GM18517 (cell line): Measurements from ENCODE around the gene EIF4H.
"Not testable (repeated sequence)": the region's sequence is repeated elsewhere in the genome, so short reads cannot be mapped to it uniquely, and the experiment has no call there.

Experiments
- ATAC-seq: cut with Tn5 transposase; IDR thresholded peaks from one replicate; pipeline ENCODE4 v1.9.1; 2021; ENCODE audit warnings: mild to moderate bottlenecking, moderate library complexity; ENCODE audit not compliant: unreplicated experiment

The EIF4H gene

DNA sequence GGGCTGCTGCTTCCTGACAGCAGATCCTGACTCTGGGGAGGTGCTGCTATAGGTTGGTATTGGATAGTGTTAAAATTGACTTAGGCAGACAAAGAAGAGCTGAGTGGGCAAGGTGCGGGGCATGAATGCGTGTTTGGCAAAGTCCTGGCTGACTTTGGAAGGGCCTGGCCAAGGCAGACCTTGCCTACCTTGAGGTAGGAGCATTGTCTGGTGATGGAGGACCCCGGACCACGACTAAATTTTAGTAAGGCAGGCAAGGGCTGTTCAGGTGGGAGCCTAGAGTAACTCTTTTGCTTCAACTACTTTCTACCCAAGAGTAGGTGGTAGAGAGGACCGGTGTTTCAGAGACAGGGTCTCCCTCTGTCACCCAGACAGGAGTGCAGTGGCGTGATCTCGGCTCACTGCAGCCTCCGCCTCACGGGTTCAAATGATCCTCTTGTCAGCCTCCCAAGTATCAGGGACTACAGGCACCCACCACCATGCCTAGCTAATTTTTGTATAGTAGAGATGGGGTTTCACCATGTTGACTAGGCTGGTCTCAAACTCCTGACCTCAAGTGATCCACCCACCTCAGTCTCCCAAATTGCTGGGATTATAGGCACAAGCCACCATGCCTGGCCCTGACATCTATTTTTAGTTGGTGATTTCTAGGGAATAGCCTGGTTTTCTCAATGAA lies 23.4 kb downstream of the EIF4H start:
- no peak for ATAC-seq

DNA sequence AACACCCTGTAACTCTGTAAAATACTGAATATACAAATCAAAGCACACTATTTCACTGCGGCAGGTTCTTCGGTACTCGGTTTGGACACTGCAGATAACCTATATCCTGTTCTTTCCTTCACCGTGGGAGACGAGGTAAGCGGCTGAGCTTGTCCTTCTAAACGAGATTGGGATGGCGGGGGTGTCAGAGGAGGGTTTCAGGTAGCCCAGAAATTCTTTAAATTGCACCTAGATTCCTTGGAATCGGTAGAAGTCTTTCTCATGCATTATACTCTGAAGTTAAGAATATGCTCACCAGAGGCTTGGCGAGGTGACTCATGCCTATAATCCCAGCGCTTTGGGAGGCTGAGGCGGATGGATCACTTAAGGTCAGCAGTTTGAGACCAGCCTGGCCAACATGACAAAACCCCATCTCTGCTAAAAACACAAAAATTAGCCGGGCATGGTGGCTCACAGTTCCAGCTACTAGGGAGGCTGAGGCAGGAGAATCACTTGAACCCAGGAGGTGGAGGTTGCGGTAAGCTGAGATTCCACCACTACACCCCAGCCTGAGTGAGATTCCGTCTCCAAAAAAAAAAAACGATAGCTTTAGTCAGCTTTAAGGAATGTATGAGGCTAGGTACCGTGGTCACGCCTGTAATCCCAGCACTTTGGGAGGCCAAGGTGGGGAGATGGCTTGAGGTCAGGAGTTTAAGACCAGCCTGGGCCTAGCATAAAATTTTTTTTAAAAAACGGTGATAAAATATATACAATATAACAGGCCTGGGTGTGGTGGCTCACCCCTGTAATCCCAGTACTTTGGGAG lies 25.6 kb downstream of the EIF4H start:
- no peak for ATAC-seq

DNA sequence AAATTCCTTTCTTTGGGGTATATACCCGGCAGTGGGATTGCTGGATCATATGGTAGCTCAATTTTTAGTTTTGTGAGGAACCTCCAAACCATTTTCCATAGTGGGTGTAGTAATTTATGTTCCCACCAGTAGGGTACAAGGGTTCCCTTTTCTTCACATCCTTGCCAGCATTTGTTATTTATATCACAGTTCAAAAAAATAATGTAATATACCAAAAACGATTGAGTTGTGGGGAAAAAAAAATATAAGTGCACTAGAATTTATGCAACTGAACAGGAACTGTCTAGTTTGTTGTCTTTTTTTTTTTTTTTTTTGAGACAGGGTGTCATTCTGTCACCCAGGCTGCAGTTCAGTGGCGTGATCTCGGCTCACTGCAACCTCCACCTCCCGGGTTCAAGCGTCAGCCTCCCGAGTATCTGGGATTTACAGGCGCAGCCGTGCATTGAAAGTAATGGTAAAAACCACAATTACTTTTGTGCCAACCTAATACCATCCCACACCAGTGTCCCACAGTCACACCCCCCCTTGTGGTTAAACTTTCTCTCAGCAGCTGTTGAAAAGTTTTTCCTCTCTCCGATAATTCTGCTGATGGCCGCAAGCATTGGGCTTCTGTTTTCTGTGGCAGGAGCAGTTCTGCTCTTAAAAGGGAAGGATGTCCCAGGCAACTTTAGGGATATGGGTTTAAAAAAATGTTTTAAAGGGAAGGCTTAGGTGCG lies 28.8 kb downstream of the EIF4H start:
- no peak for ATAC-seq

DNA sequence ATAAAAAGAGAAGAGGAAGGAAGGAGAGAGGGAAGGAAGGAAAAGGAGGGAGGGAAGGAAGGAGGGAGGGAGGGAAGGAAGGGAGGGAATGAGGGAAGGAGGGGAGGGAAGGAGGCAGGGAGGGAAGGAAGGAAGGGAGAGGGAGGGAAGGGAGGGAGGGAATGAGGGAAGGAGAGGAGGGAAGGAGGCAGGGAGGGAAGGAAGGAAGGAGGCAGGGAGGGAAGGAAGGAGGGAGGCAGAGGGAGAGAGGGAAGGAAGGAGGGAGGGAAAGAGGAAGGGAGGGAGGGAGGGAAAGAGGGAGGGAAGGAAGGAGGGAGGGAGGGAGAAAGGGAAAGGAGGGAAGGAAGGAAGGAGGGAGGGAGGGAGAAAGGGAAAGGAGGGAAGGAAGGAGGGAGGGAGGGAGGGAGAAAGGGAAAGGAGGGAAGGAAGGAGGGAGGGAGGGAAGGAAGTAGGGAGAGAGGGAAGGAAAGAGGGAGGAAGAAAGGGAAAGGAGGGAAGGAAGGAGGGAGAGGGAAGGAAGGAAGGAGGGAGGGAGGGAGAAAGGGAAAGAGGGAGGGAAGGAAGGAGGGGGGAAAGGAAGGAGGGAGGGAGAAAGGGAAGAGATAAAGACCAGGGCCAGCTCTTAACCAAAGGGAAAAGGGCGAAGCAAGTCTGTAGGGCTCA lies 29.9 kb downstream of the EIF4H start:
- no peak for ATAC-seq

DNA sequence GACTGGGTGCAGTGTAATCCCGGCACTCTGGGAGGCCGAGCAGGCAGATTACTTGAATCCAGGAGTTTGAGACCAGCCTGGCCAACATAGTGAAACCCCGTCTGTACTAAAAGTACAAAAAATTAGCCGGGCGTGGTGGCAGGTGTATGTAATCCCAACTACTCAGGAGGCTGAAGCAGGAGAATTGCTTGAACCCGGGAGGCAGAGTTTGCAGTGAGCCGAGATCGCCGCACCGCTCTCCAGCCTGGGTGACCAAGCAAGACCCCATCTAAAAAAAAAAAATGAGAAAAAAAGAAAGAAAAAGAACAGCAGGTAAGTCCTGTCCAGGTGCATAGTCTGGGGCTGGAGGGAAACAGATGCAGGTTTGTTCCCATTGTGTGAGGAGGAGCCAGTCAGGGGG lies 31.9 kb downstream of the EIF4H start:
- not testable (repeated sequence) for ATAC-seq

DNA sequence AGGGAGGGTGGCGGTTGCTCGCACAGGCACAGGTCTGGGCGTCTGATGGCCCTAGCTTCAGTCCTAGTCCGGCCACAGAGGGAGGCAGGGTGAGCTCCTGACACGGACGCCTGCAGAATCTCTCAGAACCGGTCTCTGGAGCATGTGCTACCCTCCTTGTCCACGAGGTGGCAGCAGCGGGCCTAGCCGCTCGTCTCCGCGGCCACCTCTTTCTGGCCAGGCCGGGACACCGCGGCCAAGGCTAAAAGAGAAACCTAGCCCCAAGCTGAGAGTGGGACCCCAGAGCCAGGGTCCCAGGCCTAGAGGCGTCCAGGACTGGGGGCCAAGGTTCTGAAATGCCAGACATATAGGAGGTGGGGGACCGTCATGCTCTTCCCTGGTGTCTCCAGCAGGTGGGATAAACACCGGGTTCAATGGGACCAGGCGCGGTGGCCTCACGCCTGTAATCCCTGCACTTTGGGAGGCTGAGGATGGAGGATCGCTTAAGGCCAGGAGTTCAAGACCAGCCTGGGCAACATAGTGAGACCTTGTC lies 32.5 kb downstream of the EIF4H start:
- ATAC-seq: peak; percentile 35

DNA sequence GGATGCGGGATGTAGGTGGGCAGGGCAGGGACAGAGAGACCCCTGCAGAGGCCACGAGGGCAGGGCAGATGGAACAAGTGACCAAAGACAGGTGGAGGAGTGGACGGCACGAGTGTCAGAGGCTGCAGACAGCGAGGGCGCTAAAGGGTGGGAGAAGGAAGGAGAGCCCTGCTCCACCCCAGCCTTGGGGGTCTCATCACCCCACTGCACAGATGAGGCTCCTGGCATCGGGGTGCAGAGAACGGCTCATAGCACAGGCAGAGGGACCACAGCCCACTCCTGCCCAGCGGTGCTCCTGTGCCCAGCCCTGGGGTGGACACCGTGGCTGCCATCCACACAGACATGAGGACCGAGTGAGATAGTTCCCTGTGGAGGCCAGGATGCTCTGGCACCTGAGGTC lies 33.4 kb downstream of the EIF4H start:
- ATAC-seq: no peak

DNA sequence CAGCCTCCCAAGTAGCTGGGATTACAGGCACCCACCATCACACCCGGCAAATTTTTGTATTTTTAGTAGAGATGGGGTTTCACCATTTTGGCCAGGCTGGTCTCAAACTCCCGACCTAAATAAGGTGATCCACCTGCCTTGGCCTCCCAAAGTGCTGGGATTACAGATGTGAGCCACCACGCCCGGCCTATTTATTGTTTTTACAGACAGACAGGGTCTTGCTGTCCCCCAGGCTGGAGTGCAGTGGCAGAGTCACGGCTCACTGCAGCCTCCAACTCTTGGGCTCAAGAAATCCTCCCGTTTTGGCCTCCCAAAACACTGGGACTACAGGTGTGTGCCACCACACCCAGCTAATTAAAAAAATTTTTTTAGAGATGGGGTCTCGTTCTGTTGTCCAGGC lies 34.1 kb downstream of the EIF4H start:
- ATAC-seq: not testable (repeated sequence)

DNA sequence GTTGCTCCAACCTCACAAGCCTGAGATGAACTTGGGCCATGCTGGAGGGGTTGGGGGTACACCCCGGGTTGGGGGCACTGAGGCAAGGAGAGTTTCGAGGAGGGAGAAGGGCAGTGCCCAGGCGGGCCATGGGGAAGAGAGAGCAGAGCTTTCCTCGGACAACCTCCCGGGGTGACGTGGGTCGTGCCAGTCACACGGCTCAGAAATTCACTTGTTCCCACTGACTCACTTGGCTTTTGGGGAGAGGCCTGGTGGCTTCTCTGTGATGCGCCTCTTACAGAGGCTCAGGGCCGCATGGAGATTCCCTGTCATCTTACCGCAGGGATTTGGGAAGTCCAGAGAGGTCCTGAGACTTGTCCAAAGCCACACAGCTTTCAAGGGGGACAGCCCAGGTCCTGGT lies 38.5 kb downstream of the EIF4H start:
- no peak for ATAC-seq

DNA sequence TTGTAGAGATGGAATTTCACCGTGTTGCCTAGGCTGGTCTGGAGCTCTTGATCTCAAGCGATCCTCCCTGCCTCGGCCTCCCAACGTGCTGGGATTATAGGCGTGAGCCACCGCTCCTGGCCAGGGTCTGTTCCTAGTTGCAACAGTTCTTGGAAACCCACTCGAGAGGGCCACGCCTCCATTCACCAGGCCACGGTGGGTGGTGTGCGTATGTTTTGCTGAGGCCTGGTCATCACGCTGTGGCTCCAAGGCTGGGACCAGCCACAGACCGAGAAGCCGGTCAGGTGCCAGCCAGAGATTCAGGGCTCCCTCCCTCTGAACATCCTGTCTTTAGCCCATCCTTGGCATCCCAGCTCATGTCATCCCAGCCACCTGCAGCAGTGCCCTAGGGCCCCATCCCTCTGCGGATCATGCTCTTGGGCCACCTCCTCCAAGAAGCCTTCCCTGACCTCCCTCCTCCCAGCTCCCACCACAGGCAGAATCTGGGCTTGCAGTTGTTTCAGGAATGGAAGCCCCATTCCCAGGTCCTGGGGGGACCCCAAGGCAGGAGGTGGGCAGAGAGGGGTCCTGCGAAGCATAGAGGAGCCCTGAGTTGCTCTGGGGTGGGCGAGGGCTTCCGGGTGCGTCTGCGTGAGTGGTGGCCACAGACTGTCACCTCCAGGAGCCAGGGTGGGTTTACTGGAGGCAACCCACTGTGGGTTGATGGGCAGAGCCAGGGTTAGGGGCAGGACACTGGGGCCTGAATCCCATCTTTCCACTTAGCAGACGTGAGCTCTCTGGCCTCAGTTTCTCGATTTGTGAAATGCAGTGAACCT lies 40.9 kb downstream of the EIF4H start:
- ATAC-seq: no peak

DNA sequence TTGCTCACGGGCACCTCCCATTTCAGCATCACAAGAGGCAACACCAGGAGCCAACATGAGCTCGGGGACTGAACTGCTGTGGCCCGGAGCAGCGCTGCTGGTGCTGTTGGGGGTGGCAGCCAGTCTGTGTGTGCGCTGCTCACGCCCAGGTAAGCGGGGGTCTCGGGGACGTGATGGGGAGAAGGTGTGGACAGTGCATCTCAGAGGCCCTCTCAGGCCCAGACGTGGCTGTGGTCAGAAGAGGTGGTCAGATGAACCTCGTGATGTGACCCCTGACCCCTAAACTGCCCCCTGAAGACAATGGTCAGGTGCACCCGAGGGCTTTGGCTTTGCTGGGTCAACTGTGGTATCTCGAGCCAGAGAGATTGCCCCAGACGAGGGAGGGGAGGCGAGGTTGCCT lies 41.8 kb downstream of the EIF4H start:
- no peak for ATAC-seq

DNA sequence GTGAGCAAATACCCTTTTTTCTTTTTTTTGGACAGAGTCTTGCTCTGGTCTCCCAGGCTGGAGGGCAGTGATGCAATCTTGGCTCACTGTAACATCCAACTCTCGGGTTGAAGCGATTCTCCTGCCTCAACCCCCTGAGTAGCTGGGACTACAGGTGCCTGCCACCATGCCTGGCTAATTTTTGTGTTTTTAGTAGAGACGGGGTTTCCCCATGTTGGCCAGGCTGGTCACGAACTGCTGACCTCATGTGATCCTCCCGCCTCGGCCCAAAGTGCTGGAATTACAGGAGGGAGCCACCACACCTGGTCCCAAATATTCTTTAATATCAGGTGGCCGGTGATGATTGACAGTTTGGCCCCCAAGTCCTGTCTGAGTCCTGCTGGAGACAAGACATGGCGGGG lies 42.2 kb downstream of the EIF4H start:
- no peak for ATAC-seq

DNA sequence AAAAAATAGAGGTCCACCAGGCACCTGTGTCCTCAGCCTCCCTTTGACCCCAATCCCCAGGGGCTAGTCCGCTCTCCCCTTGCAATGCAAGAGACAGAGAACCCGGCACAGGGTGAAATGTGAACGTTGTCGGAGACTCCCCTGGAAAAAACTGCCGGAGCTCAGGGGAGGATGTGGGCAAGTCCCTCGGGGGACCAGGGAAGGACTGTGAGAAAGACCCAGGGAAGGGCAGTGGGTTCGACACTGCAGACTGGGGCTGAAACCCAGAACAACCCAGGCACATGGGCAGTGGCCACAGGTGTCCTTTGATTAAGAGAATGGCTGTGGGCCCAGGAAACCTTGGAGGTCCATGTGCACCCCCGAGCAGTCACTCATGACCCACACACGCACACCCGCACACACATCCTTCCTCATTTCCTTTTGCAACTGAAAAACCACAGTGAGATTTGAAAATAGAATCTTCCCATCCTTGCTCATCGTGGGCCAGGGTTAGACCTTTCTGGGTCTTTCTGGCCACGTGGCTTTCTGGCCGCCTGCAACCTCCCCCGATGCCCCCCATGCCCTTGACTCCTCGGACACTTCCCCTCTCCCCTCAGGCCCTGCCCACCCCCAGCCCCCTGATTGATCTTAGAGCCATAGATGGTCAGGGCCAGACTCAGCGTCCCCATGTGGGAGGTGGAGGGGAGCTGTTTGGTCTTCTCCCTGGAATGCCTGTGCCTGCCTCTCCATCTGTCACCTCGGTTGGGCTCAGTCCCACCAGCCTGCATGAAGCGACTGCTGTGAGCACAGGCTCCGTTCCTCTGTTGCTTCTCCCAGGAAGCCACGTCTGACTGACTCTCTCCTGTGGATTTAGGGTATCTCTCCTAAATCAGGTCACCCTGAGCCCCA lies 43.5 kb downstream of the EIF4H start:
- peak; percentile 45 for ATAC-seq

DNA sequence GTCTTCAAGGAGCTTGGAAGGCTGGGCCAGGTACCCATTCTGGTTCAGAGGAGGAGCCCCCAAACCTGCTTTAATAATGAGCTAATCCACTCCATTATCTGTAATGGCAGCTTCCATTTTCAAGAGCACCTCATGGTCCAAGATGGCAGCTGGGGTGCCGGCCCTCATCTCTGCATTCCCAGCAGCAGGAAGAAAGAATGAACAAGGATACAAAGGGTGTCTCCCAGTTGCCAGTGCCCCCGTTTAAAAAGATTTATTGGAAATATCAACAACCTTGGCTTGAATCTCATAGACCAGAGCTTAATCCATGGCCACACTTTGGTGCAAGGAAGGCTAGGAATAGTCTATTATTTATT lies 44.2 kb downstream of the EIF4H start:
- no peak for ATAC-seq

DNA sequence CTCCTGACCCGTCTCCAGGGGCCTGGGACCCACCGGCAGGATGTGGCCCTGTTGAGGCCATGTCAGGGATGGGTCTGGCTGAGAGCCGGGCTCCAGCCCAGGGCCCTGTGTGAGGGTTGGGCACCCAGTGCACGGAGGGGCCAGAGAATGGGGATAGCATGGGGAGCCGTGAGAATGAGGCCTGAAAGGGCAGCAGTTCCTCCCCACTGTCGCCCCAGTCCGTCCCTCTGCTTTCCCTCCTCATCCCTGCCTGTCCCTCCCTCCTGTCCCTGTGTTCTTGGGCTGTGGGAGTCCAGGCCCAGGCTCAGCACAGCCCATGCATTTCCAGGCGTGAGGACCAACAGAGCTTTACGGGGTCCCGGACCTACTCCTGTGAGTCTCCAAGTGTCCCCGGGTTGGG lies 45.3 kb downstream of the EIF4H start:
- ATAC-seq: no peak

DNA sequence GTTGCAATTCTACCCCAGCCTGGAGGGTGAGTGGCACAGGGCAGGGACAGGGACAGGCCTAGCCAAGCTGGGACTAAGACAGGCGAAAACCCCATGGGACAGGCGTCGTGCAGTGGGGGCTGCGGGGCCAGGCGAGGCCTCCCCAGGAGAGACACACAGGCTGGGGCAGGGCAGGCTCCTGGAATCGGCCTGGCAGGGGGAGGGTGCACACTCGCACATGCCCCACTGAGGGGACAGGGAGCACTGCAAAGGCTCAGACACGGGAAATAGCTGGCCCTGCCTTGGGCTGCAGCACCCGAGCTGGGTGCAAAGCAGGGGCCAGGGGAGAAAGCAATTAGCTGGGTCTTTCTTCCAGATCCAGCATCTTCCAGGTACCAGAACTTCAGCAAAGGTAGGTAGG lies 46.1 kb downstream of the EIF4H start:
- no peak for ATAC-seq

DNA sequence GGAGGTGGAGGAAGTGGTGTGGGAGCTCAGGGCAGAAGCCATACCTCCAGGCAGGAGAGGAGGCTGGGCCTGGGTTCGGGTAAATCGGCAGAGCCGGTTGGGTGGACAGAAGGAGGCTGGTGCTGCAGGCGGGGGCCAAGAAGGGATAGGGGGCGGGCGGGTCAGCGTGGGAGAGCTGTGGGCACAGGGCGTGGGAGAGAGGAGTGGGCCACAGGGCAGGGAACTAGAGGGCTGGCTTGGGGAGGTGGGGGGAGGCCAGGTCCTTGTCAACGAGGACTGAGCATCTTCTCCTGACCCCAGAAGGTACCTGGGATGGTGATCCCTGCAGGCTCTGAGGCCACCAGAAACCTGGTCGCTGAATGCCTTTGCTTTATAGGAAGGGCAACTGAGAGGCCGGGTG lies 47.6 kb downstream of the EIF4H start:
- ATAC-seq: no peak

DNA sequence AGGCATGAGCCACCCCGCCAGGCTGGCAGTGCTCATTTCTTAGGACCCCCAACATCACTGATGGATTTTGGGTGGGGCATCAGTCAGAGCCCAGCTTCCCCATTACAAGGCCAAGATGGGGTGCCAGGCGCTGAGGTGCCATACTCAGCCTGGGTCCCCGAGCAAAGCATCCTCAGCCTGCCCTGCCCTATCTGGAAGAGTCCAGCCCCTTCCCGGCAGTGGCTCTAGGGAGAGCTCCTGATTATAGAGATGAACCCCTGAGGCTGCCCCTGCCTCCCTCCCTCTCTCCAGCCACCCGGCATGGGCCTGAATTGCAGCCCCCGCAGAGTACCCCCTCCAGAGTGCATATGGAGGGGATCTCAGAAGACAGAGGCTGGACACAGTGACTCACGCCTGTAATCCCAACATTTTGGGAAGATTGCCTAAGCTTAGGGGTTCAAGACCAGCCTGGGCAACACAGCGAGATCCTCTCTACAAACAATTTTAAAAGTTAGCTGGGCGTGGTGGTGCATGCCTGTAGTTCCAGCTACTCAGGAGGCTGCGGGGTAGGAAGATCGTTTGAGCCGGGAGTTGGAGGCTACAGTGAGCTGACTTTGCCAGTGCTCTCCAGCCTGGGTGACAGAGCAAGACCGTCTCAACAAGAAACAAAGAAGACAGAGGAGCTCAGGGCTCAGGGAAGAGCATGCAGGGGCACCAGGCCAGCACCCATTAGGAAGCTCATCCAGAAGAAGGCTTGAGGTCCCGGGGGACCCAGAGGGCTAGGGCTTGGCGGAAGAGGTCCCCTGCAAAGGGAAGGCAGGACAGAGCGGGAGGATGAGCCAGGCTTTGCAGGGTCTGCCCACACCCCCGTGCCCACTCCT lies 48.9 kb downstream of the EIF4H start:
- ATAC-seq: no peak
